KG1 (cell line): ENCODE measurements around the gene SETDB1.

Source experiments
- DNase-seq: peaks from one replicate; lab custom pipeline; 2025; lab: John Stamatoyannopoulos, UW

The SETDB1 gene

GRCh38 chr1:151003180-151003579 lies 77.0 kb downstream of the SETDB1 start:
- DNase-seq = no peak

- no peak for DNase-seq
Observed at GRCh38 chr1:151005729-151006319, 79.7 kb downstream of the SETDB1 start.

- DNase-seq = peak; percentile 50
Observed at GRCh38 chr1:151006327-151007052, 80.3 kb downstream of the SETDB1 start, which contains the start of gene MINDY1. TSS of gene MINDY1 (minus strand) at chr1:151006902. CDS start at chr1:151002617, 4,285 bp downstream.

- DNase-seq = no peak
Observed at GRCh38 chr1:151007853-151008243, 81.7 kb downstream of the SETDB1 start.

- DNase-seq = peak; percentile 95
Observed at GRCh38 chr1:151008244-151009205, 82.4 kb downstream of the SETDB1 start, which contains the start of gene PRUNE1. TSS of gene PRUNE1 (plus strand) at chr1:151008449. CDS start at chr1:151008633, 184 bp downstream.

GRCh38 chr1:151009206-151009587 lies 83.0 kb downstream of the SETDB1 start:
- DNase-seq = no peak

- no peak for DNase-seq
Observed at GRCh38 chr1:151009674-151010345, 83.6 kb downstream of the SETDB1 start.

GRCh38 chr1:151010346-151010726 lies 84.2 kb downstream of the SETDB1 start:
- DNase-seq = no peak

- no peak for DNase-seq
Observed at GRCh38 chr1:151011154-151011850, 85.1 kb downstream of the SETDB1 start.

GRCh38 chr1:151012684-151013471 lies 86.7 kb downstream of the SETDB1 start:
- no peak for DNase-seq

- DNase-seq = no peak
Observed at GRCh38 chr1:151013518-151013917, 87.4 kb downstream of the SETDB1 start.
